Muscle of arm (tissue), 12 donors: ENCODE results near the gene ALG2. TPM values are rescaled to one million over a fixed set of nuclear protein-coding genes. Genes with fewer than 3 reads are reported as not detected.
A peak's percentile ranks its signal among the peaks of the same experiment; 100 is the strongest.
"Not testable (repeated sequence)": the region's sequence is repeated elsewhere in the genome, so short reads cannot be mapped to it uniquely, and the experiment has no call there.

Experiments
- DNase-seq: peaks from one replicate; pipeline ENCODE4 v3.0.0-alpha.2; 2013
- polyA plus RNA-seq, 12 donors: library from polyadenylated mRNA; unstranded; fragments of 120-200 nt; gene quantifications; one replicate each; pipeline ENCODE4 v1.2.1, GENCODE V29; 2013; ENCODE audit not compliant: insufficient read length in 12 of 12

Gene ALG2
- polyA plus RNA-seq, 12 donors: 17.2 to 24.6 (median 21.3) TPM; not detected in 1

DNA sequence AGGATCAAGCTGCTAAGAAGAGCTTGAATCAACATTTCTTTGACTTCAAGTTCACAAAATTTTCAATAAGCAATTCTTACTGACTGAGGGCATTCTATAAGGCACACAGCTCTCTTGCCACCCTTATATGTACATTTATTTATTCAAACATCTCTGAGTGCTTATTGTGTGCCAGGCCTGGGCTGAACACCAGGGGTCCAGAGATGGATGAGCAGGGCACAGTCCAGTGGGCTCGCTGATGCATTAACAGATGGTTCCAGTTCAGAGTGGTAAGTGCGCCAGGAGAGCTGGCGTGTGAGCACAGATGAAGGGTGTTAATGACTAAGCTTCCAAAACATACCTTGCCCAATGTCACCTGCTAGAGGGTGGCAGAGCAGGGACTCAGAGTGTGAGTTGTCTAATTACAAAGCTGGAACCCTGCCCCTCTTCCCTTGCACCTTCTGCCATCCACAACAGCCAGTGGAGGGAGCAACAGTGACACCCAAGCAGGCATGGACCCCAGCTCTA, 24.6 kb downstream of the ALG2 start:
- DNase-seq: no peak

- not testable (repeated sequence) for DNase-seq
Measured at GRCh38 chr9:99196484-99196883, 25.3 kb downstream of the ALG2 start.

DNA sequence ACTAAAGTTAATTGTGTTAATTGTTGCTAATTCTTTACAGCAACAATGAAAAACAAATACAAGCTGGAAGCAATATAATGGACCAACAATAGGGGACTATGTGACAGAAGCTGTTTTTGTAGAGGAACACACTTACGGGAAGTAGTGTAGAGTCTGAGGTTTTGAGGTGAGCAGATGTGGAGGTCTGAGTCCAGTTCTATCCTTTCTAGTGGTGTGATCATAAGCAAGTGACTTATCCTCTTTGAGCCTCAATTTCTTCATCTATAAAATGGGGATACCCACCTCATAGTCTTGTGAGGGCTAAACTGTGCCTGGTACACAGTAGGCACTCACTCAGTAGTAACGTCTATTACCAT, 28.3 kb downstream of the ALG2 start:
- no peak for DNase-seq

GRCh38 chr9:99192786-99193465, 28.8 kb downstream of the ALG2 start:
- no peak for DNase-seq

DNA sequence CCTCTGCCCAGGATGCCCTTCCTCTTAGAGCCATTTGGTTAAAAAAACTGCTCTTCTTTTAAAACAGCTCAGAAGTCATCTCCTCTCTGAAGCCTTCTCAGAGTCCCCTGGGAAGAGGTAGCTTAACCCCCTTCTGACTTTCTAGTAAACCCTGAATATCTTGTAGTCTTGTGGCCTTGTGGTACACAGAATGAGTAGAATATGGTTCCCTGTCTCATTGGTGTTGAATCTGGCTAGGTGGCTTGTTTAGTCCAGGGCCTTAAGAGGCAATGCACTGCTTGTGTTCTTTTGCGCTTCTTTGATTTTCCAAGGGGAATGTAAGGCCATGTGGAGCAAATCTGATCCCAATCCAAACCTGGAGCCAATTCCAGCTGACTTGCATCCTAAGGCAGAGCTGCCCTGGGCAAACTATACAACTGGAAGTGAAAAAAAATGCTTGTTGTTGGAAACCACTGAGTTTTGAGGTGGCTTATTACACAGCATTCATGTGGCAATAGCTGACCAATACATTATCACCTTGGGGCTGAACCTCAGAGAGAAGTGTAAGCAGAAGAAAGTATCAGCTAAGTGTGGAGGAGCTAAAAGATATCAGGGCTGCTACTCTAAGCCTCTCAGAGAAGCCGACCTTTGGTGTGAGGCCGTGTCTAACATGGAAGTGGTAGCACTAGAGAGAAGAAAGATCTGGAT, 31.0 kb downstream of the ALG2 start:
- DNase-seq: no peak

DNA sequence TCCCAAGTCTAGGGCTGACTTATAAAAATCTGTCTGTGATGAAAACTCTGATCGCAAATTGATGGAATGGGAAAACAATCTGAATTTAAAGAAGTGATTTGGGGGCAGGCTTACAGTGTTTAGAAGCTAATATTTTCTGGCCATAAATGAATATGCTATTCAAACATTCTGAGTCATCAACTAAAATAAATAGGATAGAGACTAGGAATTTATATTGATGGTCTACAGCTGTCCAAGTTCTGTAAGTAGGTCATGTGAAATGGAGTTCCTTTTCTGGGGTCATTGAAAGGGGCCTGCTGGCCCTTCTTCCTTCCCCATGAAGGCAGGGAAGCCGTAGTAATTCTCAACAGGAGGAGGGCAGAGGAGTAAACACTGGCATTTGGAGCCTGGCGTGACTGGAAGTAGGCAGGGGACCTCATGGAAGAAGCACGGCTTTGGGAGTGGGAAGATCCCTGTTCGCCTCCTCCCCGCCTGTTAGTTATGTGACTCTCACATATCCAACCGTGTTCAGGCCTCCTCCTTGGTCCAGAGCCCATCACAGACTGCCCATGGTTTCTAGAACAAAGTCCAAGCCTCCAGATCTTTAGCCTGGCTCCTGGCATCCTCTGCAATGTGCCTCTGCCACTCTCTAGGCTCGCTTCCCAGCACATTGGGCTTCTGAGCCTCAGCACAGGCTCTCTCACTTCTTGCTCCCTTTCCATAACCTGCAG, 31.7 kb downstream of the ALG2 start:
- DNase-seq: no peak

DNA sequence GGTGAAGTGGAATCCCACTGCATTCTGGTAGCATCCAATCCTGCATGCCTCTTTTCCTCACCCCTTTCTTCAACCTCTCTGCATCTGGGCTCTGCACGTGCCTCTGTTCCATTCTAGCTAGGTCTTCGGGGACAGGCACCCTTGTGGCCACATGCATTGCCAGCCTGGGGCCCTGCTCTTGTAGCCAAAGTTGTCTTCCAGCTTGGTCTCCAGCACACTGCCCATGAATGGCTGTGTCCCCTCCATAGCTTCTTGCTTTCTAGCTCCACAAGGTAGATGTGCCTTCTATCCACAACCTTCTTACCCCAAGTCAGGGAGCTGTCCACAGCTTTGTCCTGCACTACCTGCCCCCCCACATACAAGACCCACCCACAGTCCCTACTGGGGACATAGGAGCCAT, 32.6 kb downstream of the ALG2 start:
- no peak for DNase-seq

DNA sequence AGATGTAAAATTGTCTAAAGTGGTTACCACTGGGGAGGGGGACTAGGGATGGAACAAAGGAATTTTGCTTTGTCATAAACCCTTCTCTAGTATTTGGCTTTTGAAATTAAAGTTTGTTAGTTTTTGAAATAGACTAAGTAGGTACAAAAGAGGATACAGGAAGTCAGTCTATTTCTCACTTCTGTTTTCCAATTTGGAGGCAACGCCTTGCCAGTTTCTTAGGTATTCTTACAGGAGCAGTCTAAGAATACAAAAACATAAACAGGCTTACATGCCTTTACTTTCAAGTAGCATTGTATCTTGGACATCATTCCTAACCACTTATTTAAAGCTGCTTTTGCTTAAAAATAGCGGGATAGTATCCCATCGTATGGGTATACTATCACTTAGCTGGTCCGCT, 34.4 kb downstream of the ALG2 start:
- no peak for DNase-seq

- no peak for DNase-seq
Measured at GRCh38 chr9:99185934-99186333, 35.8 kb downstream of the ALG2 start.

DNA sequence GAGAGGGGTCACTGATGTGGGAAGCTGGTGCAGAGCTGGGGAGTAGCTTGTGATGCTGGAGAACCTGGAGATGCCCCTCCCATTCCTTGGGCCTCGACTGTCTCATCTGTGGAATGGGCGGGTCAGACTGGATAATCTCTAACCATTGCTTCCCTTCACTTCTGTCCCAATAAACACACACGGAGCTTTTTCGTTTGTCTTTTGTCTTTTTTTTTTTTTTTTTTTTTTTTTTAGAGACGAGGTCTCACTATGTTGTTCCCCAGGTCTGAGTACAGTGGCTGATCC, 36.5 kb downstream of the ALG2 start:
- DNase-seq: no peak

- peak; percentile 94 for DNase-seq
Measured at GRCh38 chr9:99184475-99185347, 37.0 kb downstream of the ALG2 start.

DNA sequence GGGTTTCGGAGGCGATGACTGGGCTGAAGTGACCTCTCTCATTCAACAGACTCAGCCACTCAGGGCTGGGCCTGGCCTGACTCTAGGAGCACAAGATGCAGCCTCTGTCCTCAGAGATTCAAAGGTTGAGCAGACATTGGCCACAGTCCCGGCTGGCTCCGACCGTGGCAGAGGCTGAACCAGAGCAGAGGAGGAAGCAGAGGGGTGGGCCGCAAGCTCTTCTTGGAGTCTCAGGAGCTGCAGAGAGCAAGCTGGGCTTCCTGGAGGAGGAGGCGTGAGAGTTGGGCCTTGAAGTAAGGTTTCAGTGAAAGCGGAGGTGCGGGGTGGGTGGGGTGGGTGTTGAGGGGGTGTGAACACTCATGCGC, 37.6 kb downstream of the ALG2 start:
- no peak for DNase-seq

- DNase-seq: no peak
Measured at GRCh38 chr9:99183616-99184015, 38.1 kb downstream of the ALG2 start.

- no peak for DNase-seq
Measured at GRCh38 chr9:99182356-99182755, 39.4 kb downstream of the ALG2 start.

DNA sequence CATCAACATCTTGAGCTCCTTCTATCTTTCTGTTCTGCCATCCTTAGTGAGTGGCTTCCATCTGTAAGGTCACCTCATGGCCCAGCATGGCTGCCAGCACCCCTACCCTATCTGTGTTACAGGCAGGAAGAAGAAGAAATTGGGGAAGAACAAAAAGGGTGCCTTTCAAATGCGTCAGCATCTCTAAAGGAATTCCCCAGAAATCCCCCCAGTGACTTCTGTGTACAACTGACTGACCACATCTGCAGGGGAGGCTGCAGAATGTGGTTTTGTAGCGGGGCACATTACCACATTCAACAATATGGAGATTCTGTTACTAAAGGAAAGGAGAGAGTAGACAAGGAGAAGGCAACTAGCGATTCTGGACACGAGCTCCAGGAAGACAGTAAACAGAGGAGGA, 40.1 kb downstream of the ALG2 start:
- no peak for DNase-seq

GRCh38 chr9:99181206-99181605, 40.5 kb downstream of the ALG2 start:
- no peak for DNase-seq

GRCh38 chr9:99180662-99181061, 41.1 kb downstream of the ALG2 start:
- no peak for DNase-seq

DNA sequence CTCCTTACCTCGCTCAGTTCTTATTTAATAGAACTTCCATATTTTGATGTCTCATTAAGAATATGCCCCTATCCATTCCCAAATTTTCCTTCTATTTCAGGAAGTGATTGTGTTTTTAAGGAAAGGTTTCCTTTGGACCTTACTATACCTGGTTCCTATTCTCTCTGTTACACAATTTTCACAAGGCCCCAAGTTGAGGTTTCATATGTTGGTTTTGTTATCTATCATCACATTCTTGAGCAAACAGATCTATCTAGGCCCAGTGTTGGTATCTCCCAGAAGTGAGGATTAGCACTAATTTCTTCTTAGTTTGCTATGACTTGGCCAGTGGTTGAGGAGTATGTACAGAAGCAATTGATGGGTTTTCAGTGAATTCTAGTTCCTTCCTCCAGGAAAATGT, 41.5 kb downstream of the ALG2 start:
- no peak for DNase-seq

GRCh38 chr9:99178912-99179872, 42.5 kb downstream of the ALG2 start:
- DNase-seq: no peak

DNA sequence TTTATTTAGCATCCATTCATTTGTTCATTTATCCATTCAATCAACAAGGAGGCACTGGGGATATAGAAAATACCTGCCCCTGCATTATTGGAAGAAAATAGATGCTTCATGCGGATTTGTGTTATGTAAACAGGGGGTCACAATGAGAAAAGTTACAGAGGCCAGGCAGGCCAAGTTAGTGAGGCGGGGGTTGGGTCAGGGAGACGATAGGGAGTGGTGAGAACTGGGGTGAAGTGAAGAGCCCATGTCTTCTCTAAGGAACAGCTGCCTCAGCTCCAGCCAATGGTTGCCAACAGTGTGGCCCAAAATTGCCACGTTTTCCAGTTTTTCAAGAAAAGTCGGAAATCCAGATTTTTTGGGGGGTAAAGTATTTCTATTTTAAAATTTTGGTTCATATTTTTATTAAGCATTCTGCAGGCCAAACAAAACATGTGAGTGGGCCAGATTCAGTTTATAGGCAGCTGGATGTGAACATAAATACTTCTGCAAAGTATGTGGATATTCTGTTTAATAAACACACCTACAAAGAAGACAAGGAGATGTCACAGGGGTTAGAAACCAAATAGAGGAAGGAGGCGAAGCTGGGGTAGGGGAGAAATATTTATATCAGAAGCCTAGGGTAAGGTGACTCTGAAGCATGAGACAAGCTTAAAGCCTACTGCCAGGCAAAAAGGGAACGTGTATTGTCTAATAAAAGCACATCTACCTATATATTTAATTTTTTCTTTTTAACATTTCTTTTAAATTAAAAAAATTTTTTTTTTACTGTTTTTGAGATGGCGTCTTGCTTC, 44.0 kb downstream of the ALG2 start:
- no peak for DNase-seq
